ENCODE measurements around the gene PRKCE. TPM values are rescaled to one million over a fixed set of nuclear protein-coding genes. Genes with fewer than 3 reads are reported as not detected.

Gene PRKCE
- total RNA-seq, 1 experiment from 2014 or later, result 14.8 TPM

- Histone ChIP-seq H3K79me2 (ENCODE audit: insufficient read depth, low read length) (no peaks in the 10 kb centered on the region), H4K20me1 (ENCODE audit: insufficient read depth) (no peaks in the 10 kb centered on the region), H3K36me3 (ENCODE audit: control insufficient read depth in 1 of 2, insufficient read depth in 2 of 2, low read length in 2 of 2) (no peaks in the 10 kb centered on the region), H3K9me3 (ENCODE audit: control insufficient read depth in 1 of 2, insufficient read depth in 1 of 2, low read depth in 1 of 2, low read length in 2 of 2) (peaks cover 0 to 12% of the 10 kb centered on the region in 2 experiments; a peak in 2 of 4 replicates), H3K9ac (ENCODE audit: low read length) (no peak overlapping the region), H3K4me1 (ENCODE audit: control insufficient read depth in 1 of 2, insufficient read depth in 2 of 2, low read length in 2 of 2) (no peaks in the 10 kb centered on the region), H3K4me3 (replicated peaks in 1 of 2; ENCODE audit: low read depth in 1 of 2, low read length in 2 of 2) (no peak overlapping the region), H3K27me3 (ENCODE audit: insufficient read depth, low read length) (no peaks in the 10 kb centered on the region), H3K9me2 (ENCODE audit: insufficient read depth) (no peaks in the 10 kb centered on the region), H3K4me2 (ENCODE audit: low read length) (no peak overlapping the region), H2AFZ (ENCODE audit: low read depth, low read length, poor library complexity, severe bottlenecking) (no peak overlapping the region), H3K27ac (ENCODE audit: low read depth, low read length) (no peak overlapping the region)
- ChIA-PET RAD21 (ENCODE audit: low non-redundant PET in 1 of 2, low total read pairs in 2 of 2, uncharacterized antibody in 2 of 2, unreplicated experiment in 2 of 2) (no interaction called here), CTCF (no interaction called here), POLR2A (no interaction called here)
- TF ChIP-seq CTCF (IDR thresholded peaks at IDR 0.05 in 2 of 3, conservative IDR thresholded peaks at IDR 0.05 in 1 of 3; ENCODE audit: borderline replicate concordance in 1 of 3, insufficient read depth in 1 of 3, low read depth in 2 of 3, low read length in 2 of 3), result no peak
- TF ChIP-seq CBX3 (IDR thresholded peaks at IDR 0.05; ENCODE audit: low read depth), result no peak
- no peak for TF ChIP-seq SP1 (IDR thresholded peaks at IDR 0.05; ENCODE audit: low read depth)
- no peak for TF ChIP-seq ZNF274 (IDR thresholded peaks at IDR 0.05; ENCODE audit: low read depth, low read length)
- TF ChIP-seq POLR2AphosphoS5 (IDR thresholded peaks at IDR 0.05; ENCODE audit: low read depth, low read length), result no peak
- no peak for TF ChIP-seq SRF (IDR thresholded peaks at IDR 0.05; ENCODE audit: low read depth)
- TF ChIP-seq ELF1 (IDR thresholded peaks at IDR 0.05; ENCODE audit: borderline replicate concordance, low read depth), result no peak
- TF ChIP-seq RAD21 (IDR thresholded peaks at IDR 0.05; ENCODE audit: low read depth), result no peak
- TF ChIP-seq ZFX (IDR thresholded peaks at IDR 0.05), result no peak
- TF ChIP-seq REST (IDR thresholded peaks at IDR 0.05; ENCODE audit: low read depth), result no peak
- no peak for TF ChIP-seq SIN3A (IDR thresholded peaks at IDR 0.05; ENCODE audit: low read depth)
- no peak for TF ChIP-seq EZH2 (IDR thresholded peaks at IDR 0.05)
- TF ChIP-seq FOSL1 (IDR thresholded peaks at IDR 0.05; ENCODE audit: low read depth), result no peak
- no peak for TF ChIP-seq MAX (IDR thresholded peaks at IDR 0.05)
- no peak for TF ChIP-seq ZBTB33 (IDR thresholded peaks at IDR 0.05; ENCODE audit: extremely low read depth, insufficient replicate concordance, low read length)
- TF ChIP-seq ATF3 (IDR thresholded peaks at IDR 0.05), result no peak
- no peak for TF ChIP-seq EZH2phosphoT487 (IDR thresholded peaks at IDR 0.05; ENCODE audit: borderline replicate concordance)
- TF ChIP-seq POLR2A (IDR thresholded peaks at IDR 0.05; ENCODE audit: borderline replicate concordance, extremely low read depth, insufficient read depth, insufficient read length), result no peak
- no peak for TF ChIP-seq EGR1 (IDR thresholded peaks at IDR 0.05; ENCODE audit: low read depth)
- TF ChIP-seq TCF7L2 (IDR thresholded peaks at IDR 0.05; ENCODE audit: borderline replicate concordance, extremely low read depth, insufficient read depth, insufficient read length), result no peak
- ATAC-seq (no peak), DNase-seq (ENCODE audit: low read depth, low spot score) (no peak)
- no TSS peak for BruUV-seq (replicated peaks)
- intact Hi-C loops (cut with micrococcal nuclease), result no loop called here
Measured at GRCh38 chr2:46213906-46214305, 562.4 kb downstream of the PRKCE start.
